SKM-1 (cell line): ENCODE data around the gene SPIRE1.
"Not testable (repeated sequence)": the region's sequence is repeated elsewhere in the genome, so short reads cannot be mapped to it uniquely, and the experiment has no call there.

Experiments used
- DNase-seq: peaks from one replicate; lab custom pipeline; 2025; ENCODE audit not compliant: unreplicated experiment; lab: John Stamatoyannopoulos, UW

SPIRE1 gene

GRCh38 chr18:12423393-12423792 lies 234.5 kb downstream of the SPIRE1 start:
- no peak for DNase-seq

- no peak for DNase-seq
These were observed 235.0 kb downstream of the SPIRE1 start for GRCh38 chr18:12422936-12423335.

GRCh38 chr18:12421732-12422131 lies 236.2 kb downstream of the SPIRE1 start:
- DNase-seq = no peak

GRCh38 chr18:12420821-12421421 lies 237.0 kb downstream of the SPIRE1 start:
- no peak for DNase-seq

GRCh38 chr18:12417687-12418086 lies 240.2 kb downstream of the SPIRE1 start:
- no peak for DNase-seq

GRCh38 chr18:12416098-12416729 lies 241.7 kb downstream of the SPIRE1 start:
- no peak for DNase-seq

GRCh38 chr18:12411456-12411855 lies 246.5 kb downstream of the SPIRE1 start:
- no peak for DNase-seq

- DNase-seq = not testable (repeated sequence)
These were observed 247.2 kb downstream of the SPIRE1 start for GRCh38 chr18:12410747-12411146.

GRCh38 chr18:12410081-12410481 lies 247.8 kb downstream of the SPIRE1 start:
- DNase-seq = no peak

- DNase-seq = no peak
These were observed 248.4 kb downstream of the SPIRE1 start for GRCh38 chr18:12409469-12409868.

- peak; percentile 16 for DNase-seq
These were observed 249.5 kb downstream of the SPIRE1 start for GRCh38 chr18:12408247-12408869.

GRCh38 chr18:12406371-12407111 lies 251.4 kb downstream of the SPIRE1 start:
- no peak for DNase-seq

- no peak for DNase-seq
These were observed 252.8 kb downstream of the SPIRE1 start for GRCh38 chr18:12405066-12405465.

- no peak for DNase-seq
These were observed 254.1 kb downstream of the SPIRE1 start for GRCh38 chr18:12403601-12404506.

- no peak for DNase-seq
These were observed 256.0 kb downstream of the SPIRE1 start for GRCh38 chr18:12401881-12402280.

- DNase-seq = no peak
These were observed 258.7 kb downstream of the SPIRE1 start for GRCh38 chr18:12399231-12399630.

GRCh38 chr18:12398625-12399024 lies 259.3 kb downstream of the SPIRE1 start:
- DNase-seq = no peak

GRCh38 chr18:12397793-12398192 lies 260.1 kb downstream of the SPIRE1 start:
- no peak for DNase-seq

GRCh38 chr18:12397254-12397653 lies 260.7 kb downstream of the SPIRE1 start:
- no peak for DNase-seq
